GM19438 (cell line): ENCODE data around the gene KIF3B.
"Not testable (repeated sequence)": the region's sequence is repeated elsewhere in the genome, so short reads cannot be mapped to it uniquely, and the experiment has no call there.

ENCODE experiments used
- ATAC-seq: cut with Tn5 transposase; IDR thresholded peaks from one replicate; pipeline ENCODE4 v1.9.1; 2021; ENCODE audit warnings: low read depth; ENCODE audit not compliant: unreplicated experiment

KIF3B gene

GRCh38 chr20:32353848-32354496 is 76.5 kb downstream of the KIF3B start:
- ATAC-seq, result no peak

GRCh38 chr20:32354592-32355416 is 77.4 kb downstream of the KIF3B start:
- no peak for ATAC-seq

GRCh38 chr20:32355417-32355841 is 78.0 kb downstream of the KIF3B start:
- no peak for ATAC-seq

- not testable (repeated sequence) for ATAC-seq
Measured at GRCh38 chr20:32355907-32356621, 78.6 kb downstream of the KIF3B start.

- no peak for ATAC-seq
Measured at GRCh38 chr20:32356622-32357374, 79.3 kb downstream of the KIF3B start.

GRCh38 chr20:32357375-32357868 is 80.0 kb downstream of the KIF3B start:
- ATAC-seq, result peak; percentile 2

GRCh38 chr20:32357869-32358631 is 80.6 kb downstream of the KIF3B start, which contains the start of gene ASXL1:
Gene ASXL1 (plus strand): TSS chr20:32358331. CDS start chr20:32358776, 445 bp downstream.
- ATAC-seq, result peak; percentile 80

- no peak for ATAC-seq
Measured at GRCh38 chr20:32358632-32358882, 81.1 kb downstream of the KIF3B start.

GRCh38 chr20:32358883-32359632 is 81.6 kb downstream of the KIF3B start:
- no peak for ATAC-seq

- ATAC-seq, result no peak
Measured at GRCh38 chr20:32359633-32360332, 82.3 kb downstream of the KIF3B start.

- no peak for ATAC-seq
Measured at GRCh38 chr20:32360333-32360634, 82.8 kb downstream of the KIF3B start.

- ATAC-seq, result no peak
Measured at GRCh38 chr20:32362901-32363364, 85.5 kb downstream of the KIF3B start.

GRCh38 chr20:32363492-32363891 is 86.0 kb downstream of the KIF3B start:
- no peak for ATAC-seq

- ATAC-seq, result no peak
Measured at GRCh38 chr20:32364554-32365208, 87.2 kb downstream of the KIF3B start.

GRCh38 chr20:32365564-32365963 is 88.1 kb downstream of the KIF3B start:
- no peak for ATAC-seq

GRCh38 chr20:32366380-32366779 is 88.9 kb downstream of the KIF3B start:
- no peak for ATAC-seq

- no peak for ATAC-seq
Measured at GRCh38 chr20:32368323-32368722, 90.9 kb downstream of the KIF3B start.

- ATAC-seq, result no peak
Measured at GRCh38 chr20:32368925-32369324, 91.5 kb downstream of the KIF3B start.
